Measurements from ENCODE around the gene GH2. TPM values are rescaled to one million over a fixed set of nuclear protein-coding genes. Genes with fewer than 3 reads are reported as not detected.
"Not testable (repeated sequence)": the region's sequence is repeated elsewhere in the genome, so short reads cannot be mapped to it uniquely, and the experiment has no call there.

Gene GH2
- total RNA-seq, 4 donors from 2014 or later: not detected

DNA sequence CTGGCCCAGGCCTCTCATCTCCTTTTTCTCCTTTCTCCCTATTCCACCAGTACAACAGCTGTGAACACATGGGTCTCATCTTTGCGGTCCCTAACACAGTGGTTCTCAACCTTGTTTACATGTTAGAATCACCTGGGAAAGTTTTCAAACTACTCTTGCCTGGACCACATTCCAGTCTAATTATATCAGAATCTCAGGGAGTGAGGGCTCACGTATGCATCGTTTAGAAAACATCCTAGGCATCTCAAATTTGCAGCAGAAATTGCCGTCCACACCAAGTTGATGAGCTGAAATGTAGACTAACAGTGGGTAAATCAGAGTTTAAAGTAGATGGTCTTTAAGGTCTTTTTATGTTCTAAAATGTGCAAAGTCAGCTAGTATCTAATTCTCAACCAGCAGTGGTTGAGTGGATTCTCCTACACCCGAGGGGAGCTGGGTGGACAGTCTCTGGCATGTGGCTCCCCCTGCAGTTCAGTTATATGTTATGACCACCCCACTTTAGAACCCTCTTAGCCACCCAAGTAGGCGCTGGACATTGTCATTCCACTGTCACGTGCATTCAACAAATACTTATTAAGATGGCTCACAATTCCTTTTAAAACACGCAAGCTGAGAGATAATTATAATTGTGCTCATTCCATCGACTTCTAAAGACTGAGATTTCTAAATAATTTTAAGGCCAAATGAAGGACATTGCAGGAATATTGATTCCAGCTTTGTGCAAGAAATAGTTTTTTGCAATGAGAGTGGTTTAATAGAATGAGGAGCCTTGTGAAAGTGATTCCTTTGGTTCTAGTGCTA lies 12.1 kb downstream of the GH2 start:
- H3K4me3 ChIP-seq; H3K4me1 ChIP-seq; DNase-seq; H3K27me3 ChIP-seq; H3K9me3 ChIP-seq; H3K27ac ChIP-seq; H3K36me3 ChIP-seq; intact Hi-C loops (cut with DNase I; ENCODE audit: low total_unique reads): not testable (repeated sequence)

DNA sequence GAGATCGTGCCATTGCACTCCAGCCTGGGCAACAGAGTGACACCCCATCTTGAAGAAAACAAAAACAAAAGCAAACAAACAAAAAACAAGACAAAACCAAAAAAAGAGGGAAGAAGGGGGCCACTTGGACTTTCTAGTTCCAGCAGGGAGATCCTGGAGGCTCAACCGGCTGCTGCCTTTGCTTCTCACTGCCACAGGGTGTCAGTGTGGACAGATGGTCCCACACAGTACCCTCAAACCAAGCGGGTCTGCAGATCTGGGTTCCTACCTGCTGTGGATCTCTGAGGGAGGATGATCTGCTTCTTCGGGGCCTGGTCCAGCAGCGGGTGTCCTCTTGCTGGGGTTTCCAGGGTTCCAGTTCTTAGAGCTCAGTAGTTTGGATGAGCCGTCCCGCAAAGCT lies 15.1 kb downstream of the GH2 start:
- H3K4me3 ChIP-seq; H3K27ac ChIP-seq; intact Hi-C loops (cut with DNase I; ENCODE audit: low total_unique reads); H3K36me3 ChIP-seq; H3K27me3 ChIP-seq; DNase-seq; H3K4me1 ChIP-seq; H3K9me3 ChIP-seq: not testable (repeated sequence)

DNA sequence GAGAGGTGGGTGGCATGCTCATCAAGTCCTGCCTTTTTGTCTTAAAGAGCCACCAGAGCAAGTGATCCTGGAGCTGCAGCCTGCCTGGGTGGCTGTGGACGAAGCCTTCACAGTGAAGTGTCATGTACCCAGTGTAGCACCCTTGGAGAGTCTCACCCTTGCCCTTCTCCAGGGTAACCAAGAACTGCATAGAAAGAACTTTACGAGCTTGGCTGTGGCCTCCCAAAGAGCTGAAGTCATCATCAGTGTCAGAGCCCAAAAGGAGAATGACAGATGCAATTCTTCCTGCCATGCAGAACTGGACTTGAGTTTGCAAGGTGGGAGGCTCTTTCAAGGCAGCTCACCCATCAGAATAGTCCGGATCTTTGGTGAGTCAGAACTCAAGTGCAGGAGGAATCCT lies 22.5 kb downstream of the GH2 start:
- Histone ChIP-seq H3K27me3 (no peaks in the 10 kb centered on the region), H3K36me3 (no peaks in the 10 kb centered on the region), H3K4me3 (no peak overlapping the region), H3K9me3 (no peaks in the 10 kb centered on the region), H3K27ac (no peak overlapping the region), H3K4me1 (no peaks in the 10 kb centered on the region)
- TF ChIP-seq, protein P1, sequence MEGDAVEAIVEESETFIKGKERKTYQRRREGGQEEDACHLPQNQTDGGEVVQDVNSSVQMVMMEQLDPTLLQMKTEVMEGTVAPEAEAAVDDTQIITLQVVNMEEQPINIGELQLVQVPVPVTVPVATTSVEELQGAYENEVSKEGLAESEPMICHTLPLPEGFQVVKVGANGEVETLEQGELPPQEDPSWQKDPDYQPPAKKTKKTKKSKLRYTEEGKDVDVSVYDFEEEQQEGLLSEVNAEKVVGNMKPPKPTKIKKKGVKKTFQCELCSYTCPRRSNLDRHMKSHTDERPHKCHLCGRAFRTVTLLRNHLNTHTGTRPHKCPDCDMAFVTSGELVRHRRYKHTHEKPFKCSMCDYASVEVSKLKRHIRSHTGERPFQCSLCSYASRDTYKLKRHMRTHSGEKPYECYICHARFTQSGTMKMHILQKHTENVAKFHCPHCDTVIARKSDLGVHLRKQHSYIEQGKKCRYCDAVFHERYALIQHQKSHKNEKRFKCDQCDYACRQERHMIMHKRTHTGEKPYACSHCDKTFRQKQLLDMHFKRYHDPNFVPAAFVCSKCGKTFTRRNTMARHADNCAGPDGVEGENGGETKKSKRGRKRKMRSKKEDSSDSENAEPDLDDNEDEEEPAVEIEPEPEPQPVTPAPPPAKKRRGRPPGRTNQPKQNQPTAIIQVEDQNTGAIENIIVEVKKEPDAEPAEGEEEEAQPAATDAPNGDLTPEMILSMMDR (IDR thresholded peaks at IDR 0.05): no peak
- TF ChIP-seq POLR2A (IDR thresholded peaks at IDR 0.05): no peak
- DNase-seq: no peak
- intact Hi-C loops (cut with DNase I; ENCODE audit: low total_unique reads): no loop called here

DNA sequence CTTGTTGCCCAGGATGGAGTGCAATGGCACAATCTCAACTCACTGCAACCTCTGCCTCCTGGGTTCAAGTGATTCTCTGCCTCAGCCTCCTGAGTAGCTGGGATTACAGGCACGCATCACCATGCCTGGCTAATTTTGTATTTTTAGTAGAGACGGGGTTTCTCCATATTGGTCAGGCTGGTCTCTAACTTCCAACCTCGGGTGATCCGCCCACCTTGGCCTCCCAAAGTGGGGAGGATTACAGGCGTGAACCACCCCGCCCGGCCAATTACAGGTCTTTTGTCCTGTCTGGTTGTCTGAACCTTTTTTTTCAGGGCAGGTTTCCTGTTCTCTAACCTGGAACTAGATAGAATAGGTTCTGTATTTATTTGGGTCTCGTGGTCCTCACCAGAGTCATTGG lies 25.3 kb downstream of the GH2 start:
- H3K27ac ChIP-seq; DNase-seq; intact Hi-C loops (cut with DNase I; ENCODE audit: low total_unique reads); H3K4me1 ChIP-seq; H3K27me3 ChIP-seq; H3K9me3 ChIP-seq; H3K4me3 ChIP-seq; H3K36me3 ChIP-seq: not testable (repeated sequence)

DNA sequence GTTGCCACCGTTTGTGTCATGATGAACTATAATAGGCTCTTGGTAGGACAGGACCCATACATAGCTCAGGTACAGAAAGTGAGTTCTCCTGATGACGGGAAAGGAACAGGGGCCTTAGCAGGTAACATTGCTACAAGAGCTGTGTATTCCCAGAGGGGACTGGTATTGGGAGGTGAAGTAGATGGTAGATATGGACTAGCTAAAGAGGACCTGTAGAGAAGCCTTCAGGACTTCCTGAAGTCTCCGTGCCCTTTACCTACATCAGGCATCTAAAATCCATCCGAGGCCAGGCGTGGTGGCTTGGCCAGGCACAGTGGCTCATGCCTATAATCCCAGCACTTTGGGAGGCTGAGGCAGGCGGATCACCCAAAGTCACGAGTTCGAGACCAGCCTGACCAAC lies 26.6 kb downstream of the GH2 start:
- H3K27ac ChIP-seq: no peak overlapping the region
- H3K9me3 ChIP-seq: no peaks in the 10 kb centered on the region
- TF ChIP-seq, protein P1 (IDR thresholded peaks at IDR 0.05): no peak
- TF ChIP-seq POLR2A (IDR thresholded peaks at IDR 0.05): no peak
- no peak overlapping the region for H3K4me3 ChIP-seq
- intact Hi-C loops (cut with DNase I; ENCODE audit: low total_unique reads): no loop called here
- no peak for DNase-seq
- no peaks in the 10 kb centered on the region for H3K36me3 ChIP-seq
- no peaks in the 10 kb centered on the region for H3K27me3 ChIP-seq
- no peaks in the 10 kb centered on the region for H3K4me1 ChIP-seq

DNA sequence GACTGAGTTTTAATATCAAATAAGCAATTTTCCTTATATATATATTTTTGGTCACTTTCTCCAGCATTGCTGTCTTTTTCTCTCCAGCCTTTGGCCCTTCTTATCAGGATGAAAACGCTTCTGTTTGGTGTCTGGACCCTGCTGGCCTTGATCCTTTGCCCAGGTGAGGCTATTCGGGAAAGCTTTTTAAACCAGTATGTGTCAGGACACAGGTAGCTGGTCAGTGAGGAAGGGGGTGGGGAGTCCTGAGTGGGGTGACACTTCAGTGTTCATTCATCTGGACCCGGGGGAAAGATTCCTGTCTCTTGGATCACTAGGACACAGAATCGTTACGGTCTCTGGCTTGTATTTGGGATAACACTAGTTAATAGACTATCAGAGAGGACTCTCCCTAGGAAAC lies 27.0 kb downstream of the GH2 start:
- DNase-seq: no peak
- intact Hi-C loops (cut with DNase I; ENCODE audit: low total_unique reads): no loop called here
- Histone ChIP-seq H3K27me3 (no peaks in the 10 kb centered on the region), H3K27ac (no peak overlapping the region), H3K36me3 (no peaks in the 10 kb centered on the region), H3K4me1 (no peaks in the 10 kb centered on the region), H3K9me3 (no peaks in the 10 kb centered on the region), H3K4me3 (no peak overlapping the region)
- TF ChIP-seq POLR2A (IDR thresholded peaks at IDR 0.05): no peak
- TF ChIP-seq, protein P1 (IDR thresholded peaks at IDR 0.05): no peak

DNA sequence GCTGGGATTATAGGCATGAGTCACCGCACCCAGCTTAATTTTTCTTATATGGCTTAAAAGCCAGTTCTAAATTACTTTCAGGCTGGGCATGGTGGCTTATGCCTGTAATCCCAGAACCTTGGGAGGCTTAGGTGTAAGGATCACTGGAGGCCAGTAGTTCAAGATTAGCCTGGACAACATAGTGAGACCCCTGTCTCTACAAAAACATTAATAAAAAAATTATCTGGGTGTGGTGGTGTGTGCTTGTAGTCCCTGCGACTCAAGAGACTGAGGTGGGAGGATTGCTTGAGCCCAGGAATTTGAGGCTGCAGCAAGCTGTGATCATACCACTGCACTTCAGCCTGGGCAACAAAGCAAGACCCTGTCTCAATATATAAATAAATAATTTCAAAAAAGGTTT lies 28.5 kb downstream of the GH2 start:
- no peak for TF ChIP-seq POLR2A (IDR thresholded peaks at IDR 0.05)
- TF ChIP-seq, protein P1 (IDR thresholded peaks at IDR 0.05): no peak
- Histone ChIP-seq H3K4me3 (no peak overlapping the region), H3K4me1 (no peaks in the 10 kb centered on the region), H3K9me3 (no peaks in the 10 kb centered on the region), H3K27ac (no peak overlapping the region), H3K36me3 (no peaks in the 10 kb centered on the region), H3K27me3 (no peaks in the 10 kb centered on the region)
- DNase-seq: no peak
- intact Hi-C loops (cut with DNase I; ENCODE audit: low total_unique reads): no loop called here
